Uterus (tissue), 2 donors: ENCODE data around the gene SCAPER.

ENCODE experiments used
- POLR2A ChIP-seq, 2 donors: fragments of 450-650 bp; IDR thresholded peaks; one replicate each; pipeline ENCODE4 v1.6.1; 2016; ENCODE audit warnings: antibody characterized with exemption in 2 of 2, mild to moderate bottlenecking in 1 of 2, moderate library complexity in 1 of 2
- TF ChIP-seq, protein P1 (sequence below), 4 experiments: fragments of 200-600 bp in 2 of 4; fragments of 450-650 bp in 2 of 4; sonication (generic) in 2 of 4; IDR thresholded peaks; one replicate each; pipeline ENCODE4 v1.5.1; 2016 to 2019; ENCODE audit warnings: antibody characterized with exemption in 4 of 4, mild to moderate bottlenecking in 2 of 4, moderate library complexity in 1 of 4

DNA sequence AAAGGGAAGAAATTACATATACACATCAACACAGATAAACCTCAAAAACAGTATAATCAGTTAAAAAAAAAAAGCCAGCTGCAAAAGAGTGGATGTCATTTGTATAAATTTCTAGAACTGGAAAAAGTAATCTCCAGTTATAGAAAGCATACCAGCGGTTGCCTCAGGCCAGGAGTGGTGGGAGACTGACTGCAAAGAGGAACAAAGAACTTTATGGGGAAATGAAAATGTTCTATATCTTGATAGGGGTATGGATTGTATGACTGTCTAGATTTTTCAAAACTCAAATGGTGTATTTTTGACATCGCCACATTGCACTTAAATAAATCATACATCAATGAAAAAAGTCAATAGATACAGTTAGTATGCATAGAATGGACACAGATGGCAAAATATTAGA is 241.6 kb downstream of the SCAPER start:
- TF ChIP-seq, protein P1, sequence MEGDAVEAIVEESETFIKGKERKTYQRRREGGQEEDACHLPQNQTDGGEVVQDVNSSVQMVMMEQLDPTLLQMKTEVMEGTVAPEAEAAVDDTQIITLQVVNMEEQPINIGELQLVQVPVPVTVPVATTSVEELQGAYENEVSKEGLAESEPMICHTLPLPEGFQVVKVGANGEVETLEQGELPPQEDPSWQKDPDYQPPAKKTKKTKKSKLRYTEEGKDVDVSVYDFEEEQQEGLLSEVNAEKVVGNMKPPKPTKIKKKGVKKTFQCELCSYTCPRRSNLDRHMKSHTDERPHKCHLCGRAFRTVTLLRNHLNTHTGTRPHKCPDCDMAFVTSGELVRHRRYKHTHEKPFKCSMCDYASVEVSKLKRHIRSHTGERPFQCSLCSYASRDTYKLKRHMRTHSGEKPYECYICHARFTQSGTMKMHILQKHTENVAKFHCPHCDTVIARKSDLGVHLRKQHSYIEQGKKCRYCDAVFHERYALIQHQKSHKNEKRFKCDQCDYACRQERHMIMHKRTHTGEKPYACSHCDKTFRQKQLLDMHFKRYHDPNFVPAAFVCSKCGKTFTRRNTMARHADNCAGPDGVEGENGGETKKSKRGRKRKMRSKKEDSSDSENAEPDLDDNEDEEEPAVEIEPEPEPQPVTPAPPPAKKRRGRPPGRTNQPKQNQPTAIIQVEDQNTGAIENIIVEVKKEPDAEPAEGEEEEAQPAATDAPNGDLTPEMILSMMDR (IDR thresholded peaks at IDR 0.05) = no peak
- no peak for TF ChIP-seq POLR2A (IDR thresholded peaks at IDR 0.05)
